PFSK-1 (cell line): Measurements from ENCODE around the gene CDC45.

Experiments used
- FOXP2 ChIP-seq: optimal IDR thresholded peaks from 2 replicates; pipeline ENCODE3; 2011; ENCODE audit warnings: borderline replicate concordance, control low read depth, inconsistent platforms; ENCODE audit not compliant: insufficient read depth; ENCODE audit errors: extremely low read length, extremely low read depth
- POLR2AphosphoS5 ChIP-seq: IDR thresholded peaks from 2 replicates; pipeline ENCODE4 v1.6.1; 2012; ENCODE audit warnings: low read depth, mild to moderate bottlenecking, control low read depth, low read length, moderate library complexity
- REST ChIP-seq, 2 experiments: IDR thresholded peaks; 2 replicates each; pipeline versions ENCODE4 v1.6.1 to v1.8.0; 2011 to 2012; ENCODE audit warnings: low read depth in 2 of 2, low read length in 2 of 2, control low read depth in 1 of 2, inconsistent platforms in 1 of 2, mild to moderate bottlenecking in 1 of 2, moderate library complexity in 1 of 2; ENCODE audit not compliant: insufficient read depth in 1 of 2
- SIN3A ChIP-seq: IDR thresholded peaks from 2 replicates; pipeline ENCODE4 v1.6.1; 2012; ENCODE audit warnings: mild to moderate bottlenecking, low read length, moderate library complexity, borderline replicate concordance; ENCODE audit not compliant: insufficient read depth
- TAF1 ChIP-seq: IDR thresholded peaks from 2 replicates; pipeline ENCODE4 v1.6.1; 2012; ENCODE audit warnings: low read length, control low read depth, borderline replicate concordance; ENCODE audit not compliant: insufficient read depth

Gene CDC45

DNA sequence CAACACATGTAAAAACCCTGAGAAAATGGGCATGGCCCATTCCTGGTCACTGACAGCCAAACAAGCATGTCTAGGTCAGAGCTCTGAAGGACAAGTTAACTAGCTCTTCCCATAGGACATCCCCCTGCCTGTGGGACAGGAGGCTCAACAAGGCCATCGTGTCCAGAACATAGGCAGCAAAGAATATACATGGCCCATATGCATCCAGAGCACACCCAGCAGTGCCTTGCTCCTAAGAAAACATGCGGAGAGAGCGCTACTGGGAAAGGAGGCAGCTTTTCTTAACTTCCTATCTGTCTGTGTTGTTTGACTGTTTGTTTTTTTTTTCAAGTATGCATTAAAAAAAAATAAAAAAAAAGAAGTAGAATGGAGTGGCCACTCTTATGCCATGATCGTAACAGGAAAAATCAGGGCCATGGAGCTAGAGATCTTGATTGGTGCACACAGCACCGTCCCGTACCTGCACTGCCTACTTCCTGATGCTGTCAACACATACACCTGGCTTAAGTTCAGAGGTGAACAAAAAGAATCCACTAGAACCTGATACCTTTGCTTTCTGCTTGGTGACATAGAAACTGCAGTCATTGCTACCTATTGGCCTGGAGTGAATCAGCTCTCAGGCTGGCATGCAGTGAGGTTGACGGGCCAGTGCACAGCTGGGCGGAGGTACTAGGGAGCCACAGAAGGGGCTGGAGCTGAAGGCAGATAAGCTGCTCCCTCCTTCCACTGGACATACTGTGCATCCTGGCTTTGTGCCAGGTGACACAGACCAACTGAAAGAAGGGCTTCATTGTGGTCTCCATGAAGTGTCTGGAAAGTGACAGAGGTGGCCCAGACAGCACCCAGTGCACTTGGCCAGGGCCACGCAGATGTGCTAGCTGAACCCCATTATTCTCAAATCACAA, 12.6 kb upstream of the CDC45 start:
- TF ChIP-seq FOXP2 (no peak), TAF1 (no peak), SIN3A (no peak), REST (IDR thresholded peaks at IDR 0.05; ENCODE audit: insufficient read depth in 1 of 2, low read depth in 2 of 2, low read length in 2 of 2) (no peak), POLR2AphosphoS5 (no peak)

- TF ChIP-seq POLR2AphosphoS5, result no peak
- TF ChIP-seq REST (IDR thresholded peaks at IDR 0.05; ENCODE audit: insufficient read depth in 1 of 2, low read depth in 2 of 2, low read length in 2 of 2), result no peak
- no peak for TF ChIP-seq TAF1
- no peak for TF ChIP-seq SIN3A
These were observed 11.8 kb upstream of the CDC45 start for GRCh38 chr22:19467912-19468311.

DNA sequence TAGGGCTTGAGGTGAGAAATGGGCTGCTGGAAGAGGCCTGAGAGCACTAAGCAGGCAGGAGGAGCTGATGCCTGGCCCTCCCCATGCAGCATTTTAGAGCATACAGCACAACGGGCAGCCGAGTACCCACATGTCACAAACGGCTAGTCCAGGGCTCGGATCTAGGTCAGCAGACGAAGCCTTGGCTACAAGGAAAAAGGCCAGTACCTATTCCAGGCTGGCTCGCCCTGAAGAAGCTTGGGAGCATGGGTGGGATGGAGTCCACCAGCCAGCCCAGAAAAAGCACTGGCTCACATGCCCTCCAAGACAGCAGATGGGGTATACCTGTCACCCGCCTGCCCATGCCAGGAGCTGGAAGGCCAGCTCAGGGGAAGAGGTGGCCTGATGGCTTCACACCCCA, 10.3 kb upstream of the CDC45 start:
- TF ChIP-seq POLR2AphosphoS5 (no peak), SIN3A (no peak), REST (IDR thresholded peaks at IDR 0.05; ENCODE audit: insufficient read depth in 1 of 2, low read depth in 2 of 2, low read length in 2 of 2) (no peak), TAF1 (no peak), FOXP2 (no peak)

DNA sequence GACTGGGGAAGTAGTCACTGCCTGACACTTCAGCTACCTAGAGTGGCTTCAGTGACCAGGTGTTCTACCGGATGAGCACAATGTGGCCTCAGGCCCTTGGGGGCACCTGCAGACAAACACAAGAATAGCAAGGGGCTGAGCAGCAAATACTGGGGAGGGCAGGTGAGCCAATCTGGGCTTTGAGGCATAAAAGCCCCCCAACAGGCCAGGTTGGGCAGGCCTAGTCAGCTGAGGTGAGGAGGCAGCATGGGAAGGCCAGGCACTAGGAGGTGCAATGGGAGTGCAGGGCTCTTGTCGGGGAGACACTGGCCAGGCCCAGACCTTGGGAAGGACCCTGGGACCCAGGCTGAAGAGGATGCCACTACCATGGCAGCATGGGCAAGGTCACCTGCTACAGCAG, 9.7 kb upstream of the CDC45 start:
- no peak for TF ChIP-seq POLR2AphosphoS5
- no peak for TF ChIP-seq REST (IDR thresholded peaks at IDR 0.05; ENCODE audit: insufficient read depth in 1 of 2, low read depth in 2 of 2, low read length in 2 of 2)
- TF ChIP-seq FOXP2, result no peak
- TF ChIP-seq TAF1, result no peak
- no peak for TF ChIP-seq SIN3A

DNA sequence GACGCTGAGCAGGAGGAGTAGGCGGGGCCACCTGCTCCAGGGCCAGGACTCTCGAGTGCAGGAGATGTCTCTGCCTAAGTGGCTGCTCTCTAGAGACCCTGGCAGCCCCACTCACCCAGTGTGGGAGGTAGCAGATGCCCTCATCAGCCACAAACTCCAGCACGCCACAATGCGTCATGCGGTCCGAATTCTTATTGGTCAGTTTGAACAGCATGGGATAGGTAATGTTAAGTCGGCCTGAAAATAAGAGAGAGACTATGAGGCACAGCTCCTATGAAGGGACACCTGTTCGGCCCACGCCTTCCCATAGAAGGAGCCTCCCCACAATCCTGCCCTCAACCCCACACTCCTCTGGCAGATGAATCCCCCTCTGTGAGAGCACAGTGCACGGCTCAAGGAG, 8.1 kb upstream of the CDC45 start:
- no peak for TF ChIP-seq FOXP2
- no peak for TF ChIP-seq TAF1
- TF ChIP-seq REST (IDR thresholded peaks at IDR 0.05; ENCODE audit: insufficient read depth in 1 of 2, low read depth in 2 of 2, low read length in 2 of 2), result no peak
- no peak for TF ChIP-seq POLR2AphosphoS5
- no peak for TF ChIP-seq SIN3A
